Measurements from ENCODE around the gene CADM3. TPM values are rescaled to one million over a fixed set of nuclear protein-coding genes. Genes with fewer than 3 reads are reported as not detected.
A peak's percentile ranks its signal among the peaks of the same experiment; 100 is the strongest.

Gene CADM3
- total RNA-seq, 1 donor from 2014 or later: 1.7 TPM

DNA sequence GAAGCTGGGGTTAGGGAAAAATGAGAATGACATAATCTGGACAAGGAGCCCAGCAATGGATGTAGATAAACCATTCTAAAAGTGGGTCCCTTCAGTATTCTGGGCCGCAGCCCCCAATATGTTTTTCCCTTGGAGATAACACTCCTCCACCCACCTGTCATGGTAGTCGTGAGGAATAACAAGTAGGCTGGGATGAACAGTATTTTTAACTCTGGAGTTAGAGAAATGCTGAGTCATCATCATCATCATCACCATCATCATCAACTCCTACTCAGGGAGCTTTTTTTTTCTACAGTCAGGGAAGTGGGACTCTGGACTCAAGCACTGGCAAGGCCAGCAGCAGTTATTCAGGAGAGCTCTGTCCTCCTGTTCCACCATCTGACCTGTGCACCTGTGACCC lies 12.8 kb downstream of the CADM3 start:
- ATAC-seq (no peak), DNase-seq (no peak)
- Histone ChIP-seq H3K9me3 (no peaks in the 10 kb centered on the region), H3K27ac (no peak overlapping the region), H3K4me3 (no peak overlapping the region), H3K27me3 (peaks cover 6% of the 10 kb centered on the region), H3K36me3 (no peaks in the 10 kb centered on the region), H3K4me1 (peaks cover 10% of the 10 kb centered on the region)
- intact Hi-C loops (cut with DNase I): no loop called here
- TF ChIP-seq CTCF (IDR thresholded peaks at IDR 0.05): no peak

DNA sequence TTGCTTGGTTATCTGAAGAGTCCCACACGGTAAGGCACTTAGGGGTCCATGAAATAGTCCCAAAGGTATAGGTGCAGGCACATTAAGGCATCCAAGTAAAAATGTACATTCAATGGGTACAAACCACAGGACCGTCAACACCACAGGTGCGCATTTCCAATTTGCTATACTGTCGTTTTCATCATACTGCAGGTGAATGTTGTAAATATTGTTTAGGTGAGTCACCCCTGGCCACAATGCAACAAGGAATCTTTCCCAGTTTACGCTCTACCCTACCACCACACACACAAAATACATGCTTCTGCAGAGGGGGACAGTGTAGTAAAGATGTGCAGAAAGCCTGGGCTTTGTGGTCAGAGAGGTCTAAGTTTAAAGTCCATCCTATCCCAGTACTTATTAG lies 13.7 kb downstream of the CADM3 start:
- no peaks in the 10 kb centered on the region for H3K9me3 ChIP-seq
- no peak for ATAC-seq
- H3K27me3 ChIP-seq: peaks cover 10% of the 10 kb centered on the region
- H3K27ac ChIP-seq: no peak overlapping the region
- H3K4me3 ChIP-seq: no peak overlapping the region
- no peaks in the 10 kb centered on the region for H3K36me3 ChIP-seq
- peaks cover 10% of the 10 kb centered on the region for H3K4me1 ChIP-seq
- intact Hi-C loops (cut with DNase I): no loop called here
- DNase-seq: no peak
- TF ChIP-seq CTCF (IDR thresholded peaks at IDR 0.05): no peak

DNA sequence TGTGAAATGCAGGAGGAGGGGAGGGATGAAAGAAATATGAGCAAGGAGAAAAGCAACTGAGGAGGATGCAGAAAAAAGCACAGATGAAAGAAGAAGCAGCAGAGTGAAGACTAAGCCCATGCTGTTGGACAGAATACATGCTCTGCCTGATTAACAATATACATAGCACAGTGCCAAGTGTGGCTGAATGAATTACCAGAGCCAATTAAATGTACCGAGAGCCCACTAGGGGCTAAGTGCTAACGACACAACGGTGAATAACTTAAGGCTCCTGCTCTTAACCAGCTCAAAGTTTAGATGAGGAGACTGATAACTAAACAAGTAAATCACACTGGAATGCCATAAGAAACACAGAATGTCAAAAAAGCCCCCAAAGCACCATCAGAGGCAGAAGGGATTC lies 15.6 kb downstream of the CADM3 start:
- intact Hi-C loops (cut with DNase I): no loop called here
- no peak for TF ChIP-seq CTCF (IDR thresholded peaks at IDR 0.05)

GRCh38 chr1:159187647-159188374 lies 16.4 kb downstream of the CADM3 start:
- ATAC-seq (peak; percentile 49), DNase-seq (no peak)
- Histone ChIP-seq H3K27ac (no peak overlapping the region), H3K9me3 (no peaks in the 10 kb centered on the region), H3K36me3 (no peaks in the 10 kb centered on the region), H3K4me1 (peaks cover 10% of the 10 kb centered on the region), H3K4me3 (peak overlapping the region; percentile 28), H3K27me3 (peaks cover 4% of the 10 kb centered on the region)
- intact Hi-C loops (cut with DNase I): no loop called here
- no peak for TF ChIP-seq CTCF (IDR thresholded peaks at IDR 0.05)

More for the DNA sequence above, 15.6 kb downstream of the CADM3 start:
- no peak overlapping the region for H3K4me3 ChIP-seq
- H3K27ac ChIP-seq: no peak overlapping the region
- H3K4me1 ChIP-seq: peaks cover 10% of the 10 kb centered on the region
- H3K36me3 ChIP-seq: no peaks in the 10 kb centered on the region
- no peak for ATAC-seq
- H3K9me3 ChIP-seq: no peaks in the 10 kb centered on the region
- no peak for DNase-seq
- H3K27me3 ChIP-seq: peaks cover 4% of the 10 kb centered on the region

GRCh38 chr1:159188375-159188788 lies 17.0 kb downstream of the CADM3 start:
- Histone ChIP-seq H3K4me1 (peaks cover 10% of the 10 kb centered on the region), H3K27me3 (peaks cover 4% of the 10 kb centered on the region), H3K36me3 (no peaks in the 10 kb centered on the region), H3K27ac (no peak overlapping the region), H3K4me3 (peak overlapping the region; percentile 28), H3K9me3 (no peaks in the 10 kb centered on the region)
- DNase-seq: peak; percentile 79
- intact Hi-C loops (cut with DNase I): no loop called here
- TF ChIP-seq CTCF (IDR thresholded peaks at IDR 0.05): no peak
- ATAC-seq: peak; percentile 94

Data from upper lobe of right lung (tissue), 1 donor.